Suppressor macrophage (primary cell): ENCODE measurements around the gene ANTXRL.
"Not testable (repeated sequence)": the region's sequence is repeated elsewhere in the genome, so short reads cannot be mapped to it uniquely, and the experiment has no call there.

Source experiments
- DNase-seq, 4 experiments: peaks; one replicate each; pipeline ENCODE4 v3.0.0-alpha.2; 2020 to 2022

ANTXRL gene

DNA sequence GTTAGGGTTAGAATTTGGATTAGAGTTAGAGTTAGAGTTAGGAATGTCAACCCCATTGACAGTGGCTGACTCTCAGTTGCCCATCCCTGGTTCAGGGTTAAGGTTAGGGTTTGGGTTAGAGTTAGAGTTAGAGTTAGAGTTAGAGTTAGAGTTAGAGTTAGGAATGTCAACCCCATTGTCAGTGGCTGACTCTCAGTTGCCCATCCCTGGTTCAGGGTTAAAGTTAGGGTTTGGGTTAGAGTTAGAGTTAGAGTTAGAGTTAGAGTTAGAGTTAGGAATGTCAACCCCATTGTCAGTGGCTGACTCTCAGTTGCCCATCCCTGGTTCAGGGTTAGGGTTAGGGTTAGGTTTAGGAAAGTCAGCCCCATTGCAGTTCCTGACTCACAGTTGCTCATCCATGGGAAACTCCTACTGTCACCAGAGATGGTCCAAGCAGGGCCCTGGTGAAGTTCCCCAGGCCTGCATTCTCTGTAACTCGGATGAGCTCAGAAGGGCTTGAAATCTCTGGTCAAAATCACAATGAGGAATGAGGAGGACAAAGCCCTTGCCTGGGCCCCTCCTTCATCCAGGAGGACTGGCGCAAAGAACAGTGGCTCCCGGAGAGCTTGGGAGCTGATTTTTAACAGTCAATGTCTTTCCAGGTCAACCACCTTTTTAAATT is 8.7 kb downstream of the ANTXRL start:
- not testable (repeated sequence) for DNase-seq

DNA sequence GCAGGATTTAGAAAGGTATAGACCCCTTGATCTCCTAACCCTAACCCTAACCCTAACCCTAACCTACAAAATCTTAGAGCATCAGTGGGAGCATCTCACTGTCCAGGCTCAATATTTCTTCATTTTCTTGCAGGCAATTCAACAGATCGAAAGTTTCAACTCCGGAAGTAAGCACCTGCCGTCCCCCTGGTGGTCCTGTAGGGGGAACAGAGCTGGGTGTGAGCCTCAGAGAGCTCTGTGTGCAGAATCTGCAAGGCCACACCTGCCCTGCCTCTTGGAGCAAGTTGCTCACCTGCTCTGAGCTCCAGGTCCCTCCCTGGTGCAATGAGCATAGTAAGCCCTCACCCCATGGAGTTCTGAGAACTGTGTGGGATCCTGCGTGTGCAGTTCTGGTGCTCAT is 9.3 kb downstream of the ANTXRL start:
- not testable (repeated sequence) for DNase-seq

DNA sequence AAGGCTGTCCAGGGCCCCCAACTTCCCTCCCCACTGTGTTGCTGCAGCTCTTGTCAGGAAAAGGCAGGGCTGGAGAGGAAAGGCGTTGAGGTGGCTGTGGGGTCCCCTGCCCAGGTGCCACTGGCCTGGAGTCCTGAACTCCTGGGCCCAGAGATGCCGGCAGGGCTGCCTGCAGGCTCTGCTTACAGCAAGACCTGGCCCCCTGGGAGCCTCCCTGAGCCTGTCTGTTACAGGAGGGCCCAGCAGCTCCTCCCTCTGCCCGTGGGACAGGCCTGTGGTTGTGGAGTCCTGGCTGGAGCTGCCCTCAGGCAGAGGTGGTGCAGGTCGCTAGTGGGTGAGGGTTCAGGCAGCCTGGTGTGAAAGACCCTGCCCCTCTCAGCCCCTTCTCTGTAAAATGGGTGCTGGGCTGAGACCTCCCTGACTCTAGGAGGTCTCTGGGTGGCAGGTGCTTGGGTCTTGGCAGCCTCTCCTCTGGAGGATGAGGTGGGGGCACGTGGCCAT is 9.9 kb downstream of the ANTXRL start:
- DNase-seq = no peak

GRCh38 chr10:46297406-46298204 is 10.8 kb downstream of the ANTXRL start:
- no peak for DNase-seq

- peak; percentile 16 to 60 (median 54) for DNase-seq
Observed at GRCh38 chr10:46298477-46299285, 11.9 kb downstream of the ANTXRL start.

- DNase-seq = no peak
Observed at GRCh38 chr10:46299286-46299535, 12.4 kb downstream of the ANTXRL start.

GRCh38 chr10:46299536-46300369 is 13.0 kb downstream of the ANTXRL start:
- DNase-seq = peak; percentile 19 to 72 (median 44)

DNA sequence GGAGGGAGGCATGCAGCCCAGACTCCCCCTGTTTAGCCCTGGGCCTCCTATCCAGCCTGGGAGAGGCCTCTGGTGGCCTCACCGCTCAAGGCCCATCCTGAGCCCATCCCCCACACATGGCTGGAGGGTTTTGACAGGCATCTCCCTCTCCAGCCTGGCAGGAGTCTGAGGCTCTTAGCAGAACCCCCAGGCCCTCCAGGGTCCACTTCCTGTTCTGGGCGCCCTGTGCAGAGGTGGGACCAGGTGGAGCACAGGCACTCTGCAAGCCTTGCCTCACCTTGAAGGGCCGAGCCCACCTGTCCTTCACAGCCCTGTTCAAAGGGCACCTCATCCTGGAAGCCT is 13.5 kb downstream of the ANTXRL start:
- DNase-seq = not testable (repeated sequence)

GRCh38 chr10:46301056-46301645 is 14.4 kb downstream of the ANTXRL start:
- DNase-seq = no peak

DNA sequence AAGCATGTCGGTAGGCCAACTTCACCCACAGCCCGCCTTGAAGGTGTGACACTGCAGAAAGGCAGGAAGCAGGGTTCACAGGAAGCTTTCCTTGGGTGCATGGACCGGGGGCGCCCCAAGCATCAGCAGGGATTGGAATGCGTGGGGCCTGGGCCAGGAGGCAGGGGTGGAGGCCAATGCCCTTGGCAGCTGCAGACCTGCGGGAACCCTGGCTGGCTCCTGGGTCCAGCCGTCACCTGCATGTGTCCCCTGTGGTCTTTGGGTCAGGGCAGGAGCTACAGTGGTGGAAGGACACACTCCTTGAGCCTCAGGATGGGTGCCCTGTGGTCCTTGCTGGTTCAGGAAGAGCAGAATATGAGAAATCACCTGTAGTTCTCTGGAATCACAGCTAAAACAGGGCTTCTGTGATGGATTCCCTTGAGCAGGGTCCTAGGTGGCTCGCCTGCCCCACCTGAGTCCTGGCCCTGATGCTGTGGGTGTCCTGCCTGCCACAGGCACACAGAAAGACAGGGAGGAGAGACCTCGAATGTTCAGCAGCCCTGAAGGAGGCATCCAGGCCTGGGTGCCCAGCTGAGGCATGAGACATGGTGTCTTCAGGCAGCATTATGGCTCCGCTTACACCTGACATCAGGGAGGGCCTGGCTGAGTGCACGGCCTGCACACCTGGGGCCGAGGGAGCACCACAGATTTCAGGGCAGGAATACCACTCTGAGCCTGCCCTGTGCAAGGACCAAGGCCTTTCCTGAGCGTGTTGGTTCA is 15.1 kb downstream of the ANTXRL start:
- DNase-seq = no peak

DNA sequence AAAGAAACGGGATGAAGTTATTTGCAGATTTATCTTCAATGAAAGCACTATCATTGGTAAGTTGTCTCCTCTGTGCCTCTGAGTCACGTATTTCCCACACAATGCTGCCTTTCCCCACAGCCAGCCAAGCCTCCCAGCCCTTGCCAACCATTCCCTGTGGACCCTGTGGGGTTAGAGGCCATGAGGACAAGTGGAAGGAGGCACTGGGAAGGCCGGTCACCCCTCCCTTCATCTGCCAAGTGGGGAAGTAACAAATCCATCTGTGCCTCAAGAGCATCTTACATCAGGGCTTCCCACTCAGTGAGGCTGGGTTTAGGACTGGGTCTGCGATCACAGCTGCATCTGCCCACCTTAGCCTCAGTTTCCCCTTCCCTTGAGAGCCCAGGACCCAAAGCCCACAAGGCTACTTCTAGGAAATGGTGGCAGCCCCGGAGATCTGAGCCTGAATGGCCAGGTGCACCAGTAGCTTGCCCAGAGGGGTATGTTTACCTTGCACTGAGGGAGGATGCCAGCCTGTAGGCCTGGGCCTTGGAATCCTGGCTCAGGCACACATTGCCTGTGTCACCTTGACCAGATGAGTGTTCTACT is 16.1 kb downstream of the ANTXRL start:
- not testable (repeated sequence) for DNase-seq

DNA sequence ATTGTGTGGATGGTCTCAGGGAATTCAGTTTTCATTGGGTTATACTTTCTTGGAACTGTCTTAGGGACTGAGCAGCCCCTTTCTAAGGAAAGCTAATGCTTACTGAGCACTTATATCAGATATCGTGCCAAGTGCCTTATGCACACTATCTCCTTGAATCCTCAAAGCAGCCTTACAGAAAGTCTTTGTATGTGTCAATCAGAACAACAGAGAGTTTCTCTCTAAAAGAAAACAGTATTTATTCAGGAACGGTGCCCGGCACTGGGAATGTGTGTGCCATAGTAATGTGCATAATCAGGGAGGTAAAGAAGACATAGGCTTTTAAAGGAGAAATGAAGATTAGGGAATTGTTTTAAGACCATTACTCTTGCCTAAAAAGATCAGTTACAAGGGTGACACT is 17.3 kb downstream of the ANTXRL start:
- DNase-seq = no peak

- DNase-seq = not testable (repeated sequence)
Observed at GRCh38 chr10:46304671-46305070, 17.9 kb downstream of the ANTXRL start.

DNA sequence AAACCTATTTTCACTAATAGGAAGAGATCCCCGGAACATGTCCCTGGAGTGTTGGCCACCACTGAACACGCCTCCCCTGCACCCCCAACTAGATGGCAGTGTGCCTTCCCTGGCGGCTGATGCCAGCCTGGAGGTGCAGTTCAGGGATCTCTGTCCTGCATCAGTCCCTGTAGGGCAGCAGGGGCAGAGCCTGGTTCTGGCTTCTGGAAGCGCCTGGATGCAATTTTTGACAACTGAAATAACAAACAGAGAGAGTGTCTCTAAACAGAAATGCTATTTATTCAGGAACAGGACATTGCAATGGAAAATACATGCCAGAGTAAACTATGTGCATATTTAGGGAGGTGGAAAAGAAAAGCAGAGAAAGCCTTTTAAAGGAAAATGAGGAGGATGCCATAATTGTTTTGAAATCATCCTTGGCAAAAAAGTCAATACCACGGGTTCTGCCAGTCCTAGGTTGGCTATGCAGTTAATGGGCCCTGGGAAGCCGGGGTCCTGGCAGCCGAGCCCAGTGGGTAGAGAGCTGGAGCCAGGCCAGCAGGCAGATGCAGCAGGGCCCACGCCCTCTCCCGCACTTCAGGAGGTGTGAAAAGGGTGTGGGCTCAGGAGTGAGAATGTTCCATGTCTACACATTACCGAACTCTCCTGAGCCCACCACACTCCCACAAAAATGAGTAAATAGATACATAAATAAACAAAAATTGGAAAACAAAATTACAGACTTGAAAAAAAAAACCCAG is 18.5 kb downstream of the ANTXRL start:
- no peak for DNase-seq

DNA sequence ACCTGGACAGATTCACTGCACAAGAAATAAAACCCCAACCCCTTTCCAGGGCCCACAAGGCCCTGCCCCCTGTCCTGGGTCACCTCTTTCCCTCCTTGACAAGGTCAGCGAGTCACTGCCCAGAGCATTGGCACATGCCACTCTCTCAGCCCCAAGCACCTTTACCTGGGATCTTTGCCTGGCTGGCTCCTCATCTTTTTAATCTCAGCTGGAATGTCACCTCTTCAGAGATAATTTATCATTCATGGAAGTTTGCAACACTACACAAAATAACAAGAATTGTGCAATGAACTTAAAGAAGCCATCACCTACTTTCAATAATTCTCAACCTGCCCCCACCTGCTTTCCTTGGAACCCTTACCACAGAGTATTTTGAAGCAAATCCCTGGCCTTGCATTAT is 19.2 kb downstream of the ANTXRL start:
- no peak for DNase-seq

DNA sequence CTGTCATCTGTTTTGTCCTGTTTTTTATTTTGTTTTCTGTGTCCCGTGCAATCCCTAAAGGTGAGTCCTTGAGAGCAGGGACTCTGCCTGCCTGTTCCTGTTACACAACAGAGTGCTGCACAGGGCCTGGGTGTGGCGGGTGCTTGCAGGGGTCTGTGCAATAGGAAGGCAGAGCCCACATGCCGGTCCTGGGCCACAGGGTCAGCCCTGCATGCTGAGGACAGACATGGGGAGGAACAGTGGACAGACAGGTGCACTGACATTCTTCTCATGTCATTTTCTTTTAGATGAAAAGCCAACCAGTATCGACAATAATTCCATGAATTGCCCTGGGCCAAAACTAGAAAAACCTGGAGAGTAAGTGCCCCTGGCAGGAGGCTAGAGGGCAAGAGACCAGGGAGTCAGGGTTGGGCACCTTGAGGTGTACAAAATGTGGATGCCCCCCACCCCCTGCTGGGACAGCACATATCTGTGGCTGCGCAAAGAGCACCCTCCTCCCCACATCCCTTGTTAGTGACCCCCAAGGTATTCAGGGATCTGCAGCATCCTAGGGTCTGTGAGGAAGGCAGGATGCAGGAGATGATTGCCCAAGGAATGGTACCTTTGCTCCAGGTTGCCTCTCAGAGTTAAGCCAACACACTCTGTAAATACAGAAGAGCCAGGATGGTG is 19.9 kb downstream of the ANTXRL start:
- no peak for DNase-seq

GRCh38 chr10:46307281-46308112 is 20.7 kb downstream of the ANTXRL start:
- DNase-seq = no peak

- no peak for DNase-seq
Observed at GRCh38 chr10:46308113-46308415, 21.3 kb downstream of the ANTXRL start.
